NOMO-1 (cell line): ENCODE measurements around the gene PLCXD3.
"Not testable (repeated sequence)": the region's sequence is repeated elsewhere in the genome, so short reads cannot be mapped to it uniquely, and the experiment has no call there.

Experiments
- DNase-seq, 2 experiments: peaks; one replicate each; lab custom pipeline; 2025; ENCODE audit not compliant: unreplicated experiment in 2 of 2; lab: John Stamatoyannopoulos, UW

PLCXD3 gene

GRCh38 chr5:41493490-41494126 is 16.8 kb downstream of the PLCXD3 start:
- not testable (repeated sequence) for DNase-seq

- DNase-seq, result no peak
Measured at GRCh38 chr5:41485533-41485932, 24.9 kb downstream of the PLCXD3 start.

- DNase-seq, result no peak
Measured at GRCh38 chr5:41482715-41483114, 27.7 kb downstream of the PLCXD3 start.

GRCh38 chr5:41482173-41482572 is 28.2 kb downstream of the PLCXD3 start:
- no peak for DNase-seq

GRCh38 chr5:41471571-41472208 is 38.7 kb downstream of the PLCXD3 start:
- not testable (repeated sequence) for DNase-seq

GRCh38 chr5:41465493-41466171 is 44.8 kb downstream of the PLCXD3 start:
- DNase-seq, result no peak

GRCh38 chr5:41459557-41459956 is 50.8 kb downstream of the PLCXD3 start:
- no peak for DNase-seq

- no peak for DNase-seq
Measured at GRCh38 chr5:41457094-41457493, 53.3 kb downstream of the PLCXD3 start.

GRCh38 chr5:41452506-41452905 is 57.9 kb downstream of the PLCXD3 start:
- no peak for DNase-seq

GRCh38 chr5:41447650-41448510 is 62.5 kb downstream of the PLCXD3 start:
- DNase-seq, result no peak

- DNase-seq, result no peak
Measured at GRCh38 chr5:41445937-41446563, 64.4 kb downstream of the PLCXD3 start.

- DNase-seq, result no peak
Measured at GRCh38 chr5:41435276-41435675, 75.1 kb downstream of the PLCXD3 start.

GRCh38 chr5:41433552-41434181 is 76.7 kb downstream of the PLCXD3 start:
- DNase-seq, result no peak

- no peak for DNase-seq
Measured at GRCh38 chr5:41432481-41433253, 77.7 kb downstream of the PLCXD3 start.

- no peak for DNase-seq
Measured at GRCh38 chr5:41427505-41427904, 82.9 kb downstream of the PLCXD3 start.

GRCh38 chr5:41425736-41426135 is 84.7 kb downstream of the PLCXD3 start:
- DNase-seq, result no peak

- DNase-seq, result no peak
Measured at GRCh38 chr5:41420492-41421067, 89.8 kb downstream of the PLCXD3 start.

- no peak for DNase-seq
Measured at GRCh38 chr5:41418220-41419031, 92.0 kb downstream of the PLCXD3 start.
